Panc1 (cell line): ENCODE results near the gene KRTAP4-6.

Source experiments
- CTCF ChIP-seq: fragments of 450-650 bp; IDR thresholded peaks from 2 replicates; pipeline ENCODE4 v1.5.1; 2017; ENCODE audit warnings: mild to moderate bottlenecking
- POLR2AphosphoS5 ChIP-seq: IDR thresholded peaks from 2 replicates; pipeline ENCODE4 v1.6.1; 2012; ENCODE audit warnings: mild to moderate bottlenecking, low read depth, low read length, moderate library complexity
- REST ChIP-seq, 2 experiments: IDR thresholded peaks; 2 replicates each; pipeline ENCODE4 v1.6.1; 2011 to 2012; ENCODE audit warnings: low read depth in 2 of 2, control low read depth in 1 of 2, low read length in 1 of 2, mild to moderate bottlenecking in 1 of 2, moderate library complexity in 1 of 2; ENCODE audit not compliant: insufficient read depth in 1 of 2
- SIN3A ChIP-seq: IDR thresholded peaks from 2 replicates; pipeline ENCODE4 v1.6.1; 2012; ENCODE audit warnings: low read depth, mild to moderate bottlenecking, low read length, moderate library complexity, borderline replicate concordance; ENCODE audit not compliant: insufficient read depth
- TCF7L2 ChIP-seq: IDR thresholded peaks from 2 replicates; pipeline ENCODE4 v1.6.1; 2011; ENCODE audit warnings: mild to moderate bottlenecking, low read depth, low read length, inconsistent platforms

GRCh38 chr17:41125064-41125463 lies 15.3 kb downstream of the KRTAP4-6 start:
- TF ChIP-seq CTCF (no peak), REST (IDR thresholded peaks at IDR 0.05; ENCODE audit: insufficient read depth in 1 of 2, low read depth in 2 of 2, low read length in 1 of 2) (no peak), POLR2AphosphoS5 (no peak), TCF7L2 (no peak), SIN3A (no peak)
